Common myeloid progenitor, CD34-positive (primary cell): ENCODE results near the gene DCAF11.

Source experiments
- CTCF ChIA-PET: fragments of 350-600 bp; sonication (Branson Sonifier 250); formaldehyde crosslinking; loops from one replicate; lab custom pipeline; 2021; ENCODE audit warnings: antibody characterized with exemption; lab: Charles Lee
- POLR2A ChIA-PET: fragments of 350-600 bp; sonication (Branson Sonifier 250); formaldehyde crosslinking; loops from one replicate; lab custom pipeline; 2021; ENCODE audit warnings: antibody characterized with exemption; lab: Charles Lee
- DNase-seq, 3 donors: peaks; one replicate each; pipeline versions ENCODE4 v3.0.0 to v3.0.0-alpha.2; 2013
- H3K27ac ChIP-seq, 2 experiments: 1 replicate in 1 of 2; 2 replicates in 1 of 2; pipeline ENCODE4 v1.7.0; 2013; ENCODE audit warnings: inconsistent platforms in 2 of 2, low read length in 2 of 2, mild to moderate bottlenecking in 2 of 2, low read depth in 1 of 2, moderate library complexity in 1 of 2; ENCODE audit not compliant: severe bottlenecking in 2 of 2, insufficient read depth in 1 of 2, poor library complexity in 1 of 2
- H3K27me3 ChIP-seq, 5 experiments: replicated peaks in 2 of 5; 1 replicate in 3 of 5; 2 replicates in 2 of 5; pipeline versions ENCODE4 v1.6.1 to v1.7.0; 2013; ENCODE audit warnings: low read length in 4 of 5, mild to moderate bottlenecking in 2 of 5, moderate library complexity in 2 of 5, inconsistent platforms in 1 of 5; ENCODE audit not compliant: insufficient read depth in 5 of 5, control insufficient read depth in 4 of 5
- H3K36me3 ChIP-seq, 4 experiments: 1 replicate in 2 of 4; 2 replicates in 2 of 4; pipeline versions ENCODE4 v1.6.1 to v1.7.0; 2013; ENCODE audit warnings: low read length in 3 of 4, control low read depth in 1 of 4, mild to moderate bottlenecking in 1 of 4; ENCODE audit not compliant: control insufficient read depth in 4 of 4, insufficient read depth in 4 of 4
- H3K4me1 ChIP-seq, 4 experiments: 1 replicate in 3 of 4; 2 replicates in 1 of 4; pipeline versions ENCODE4 v1.6.1 to v1.7.1; 2013; ENCODE audit warnings: low read length in 3 of 4, mild to moderate bottlenecking in 3 of 4, control low read depth in 1 of 4, inconsistent platforms in 1 of 4, moderate library complexity in 1 of 4; ENCODE audit not compliant: control insufficient read depth in 4 of 4, insufficient read depth in 4 of 4; ENCODE audit errors: control extremely low read depth in 1 of 4
- H3K4me3 ChIP-seq, 7 experiments: 1 replicate in 4 of 7; 2 replicates in 3 of 7; pipeline versions ENCODE4 v1.5.1 to v1.7.0; 2013; ENCODE audit warnings: mild to moderate bottlenecking in 7 of 7, low read length in 6 of 7, moderate library complexity in 6 of 7, inconsistent platforms in 2 of 7, low read depth in 2 of 7, control low read depth in 1 of 7; ENCODE audit not compliant: insufficient read depth in 4 of 7, control insufficient read depth in 1 of 7; ENCODE audit errors: extremely low read depth in 1 of 7
- H3K9me3 ChIP-seq, 5 experiments: 1 replicate in 4 of 5; 2 replicates in 1 of 5; pipeline versions ENCODE4 v1.6.1 to v1.7.1; 2013; ENCODE audit warnings: low read length in 4 of 5, mild to moderate bottlenecking in 2 of 5, inconsistent platforms in 1 of 5, low read depth in 1 of 5, moderate library complexity in 1 of 5; ENCODE audit not compliant: control insufficient read depth in 4 of 5, insufficient read depth in 2 of 5; ENCODE audit errors: control extremely low read depth in 1 of 5
- WGBS: methylation state at CpG from one replicate; pipeline ENCODE4 v1.1.5; 2013; ENCODE audit not compliant: insufficient coverage; 5-methylcytosine and 5-hydroxymethylcytosine counted together

DCAF11 gene

DNA sequence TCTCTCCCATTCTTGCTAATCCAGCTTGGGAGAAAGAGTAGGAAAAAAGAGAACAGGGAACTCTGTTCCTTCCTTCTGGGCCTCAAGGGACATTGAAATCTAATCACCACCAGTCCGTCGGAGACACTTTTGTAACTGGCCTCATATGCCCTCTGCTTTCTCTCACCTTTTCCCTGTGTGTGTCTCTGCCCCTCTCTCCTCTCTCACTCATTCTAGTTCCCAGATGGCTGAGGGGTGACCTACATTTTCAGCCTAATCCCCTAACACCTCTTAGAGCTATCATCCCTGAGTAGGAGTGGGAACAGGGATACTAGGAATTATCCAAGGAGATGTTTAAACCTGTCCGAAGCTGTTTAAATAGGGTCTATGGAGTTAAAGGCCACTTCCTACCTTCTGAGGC is 29.4 kb upstream of the DCAF11 start:
- ChIA-PET CTCF (interaction anchor here (1.2 to 1.8 kb wide), 8 partner anchors 8 to 31 kb away, joined by 3 to 10 read pairs (median 4); partner anchors contain the start of gene PCK2), POLR2A (no interaction called here)
- WGBS = 100% methylated on average over 1 of the region's 3 CpGs

DNA sequence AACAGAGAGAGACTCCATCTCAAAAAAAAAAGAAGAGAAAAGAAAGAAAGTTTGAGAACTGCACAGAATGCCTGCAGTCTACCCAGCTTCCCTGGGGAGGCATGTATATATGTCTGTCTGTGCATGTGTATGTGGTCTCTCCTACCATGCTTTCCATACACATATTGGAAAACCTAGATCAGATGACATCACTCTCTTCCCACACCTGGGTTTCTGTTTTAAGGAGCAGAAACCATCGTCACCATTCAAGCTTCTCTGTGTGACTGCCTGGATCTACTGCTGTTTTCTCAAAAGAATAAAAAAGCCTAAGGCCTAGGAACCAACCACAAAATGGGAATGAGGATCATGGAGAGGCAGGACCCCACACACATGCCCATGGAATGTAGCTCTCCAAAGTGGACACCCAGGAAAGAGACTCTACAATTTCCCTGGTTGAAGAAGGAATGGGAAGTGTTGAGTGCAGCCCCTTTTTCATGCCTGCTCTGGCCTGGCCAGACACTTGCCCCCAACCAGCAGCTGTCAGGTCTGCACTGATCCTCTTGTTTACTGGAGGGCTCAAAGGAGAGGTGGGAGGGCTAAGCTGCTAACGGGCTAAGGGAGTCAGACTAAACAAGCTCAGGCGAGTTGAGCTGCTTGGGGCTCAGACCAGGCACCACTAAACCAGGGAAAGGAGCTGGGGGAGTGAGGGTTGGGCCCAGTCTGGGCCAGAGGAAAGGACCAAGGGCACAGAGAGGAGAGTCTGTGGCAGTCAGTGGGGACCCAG is 28.2 kb upstream of the DCAF11 start:
- 89% methylated on average over 3 of the region's 3 CpGs for WGBS
- Histone ChIP-seq H3K27ac (no peak overlapping the region), H3K36me3 (no peaks in the 10 kb centered on the region), H3K4me1 (peaks cover 0 to 9% (median 7%) of the 10 kb centered on the region in 4 experiments), H3K27me3 (peaks cover 0 to 12% (median 7%) of the 10 kb centered on the region in 5 experiments), H3K9me3 (no peaks in the 10 kb centered on the region), H3K4me3 (no peak overlapping the region)
- POLR2A ChIA-PET = interaction anchor here (0.7 kb wide), 1 partner anchor 12 kb away, joined by 5 read pairs; no protein-coding TSS in a partner anchor
- no peak for DNase-seq
- CTCF ChIA-PET = interaction anchor here (1.0 to 1.8 kb wide), 5 partner anchors 17 to 43 kb away, joined by 3 to 7 read pairs (median 3); no protein-coding TSS in a partner anchor

More for the DNA sequence above, 29.4 kb upstream of the DCAF11 start:
- no peaks in the 10 kb centered on the region for H3K36me3 ChIP-seq
- H3K27ac ChIP-seq = no peak overlapping the region
- no peak for DNase-seq
- H3K27me3 ChIP-seq = peaks cover 0 to 12% (median 7%) of the 10 kb centered on the region in 5 experiments
- H3K4me3 ChIP-seq = no peak overlapping the region
- H3K4me1 ChIP-seq = peaks cover 7 to 17% (median 17%) of the 10 kb centered on the region in 4 experiments
- H3K9me3 ChIP-seq = no peaks in the 10 kb centered on the region

GRCh38 chr14:24087004-24087403 is 27.6 kb upstream of the DCAF11 start:
- DNase-seq = no peak
- Histone ChIP-seq H3K4me1 (peaks cover 0 to 4% (median 2%) of the 10 kb centered on the region in 4 experiments), H3K27ac (no peak overlapping the region), H3K9me3 (no peaks in the 10 kb centered on the region), H3K27me3 (peaks cover 0 to 9% (median 3%) of the 10 kb centered on the region in 5 experiments), H3K4me3 (no peak overlapping the region), H3K36me3 (no peaks in the 10 kb centered on the region)
- CTCF ChIA-PET = interaction anchor here (1.0 to 1.6 kb wide), 3 partner anchors 26 to 44 kb away, joined by 3 to 7 read pairs (median 3); no protein-coding TSS in a partner anchor
- POLR2A ChIA-PET = no interaction called here
- WGBS = no CpG with 5 or more reads among the region's 1 CpG

DNA sequence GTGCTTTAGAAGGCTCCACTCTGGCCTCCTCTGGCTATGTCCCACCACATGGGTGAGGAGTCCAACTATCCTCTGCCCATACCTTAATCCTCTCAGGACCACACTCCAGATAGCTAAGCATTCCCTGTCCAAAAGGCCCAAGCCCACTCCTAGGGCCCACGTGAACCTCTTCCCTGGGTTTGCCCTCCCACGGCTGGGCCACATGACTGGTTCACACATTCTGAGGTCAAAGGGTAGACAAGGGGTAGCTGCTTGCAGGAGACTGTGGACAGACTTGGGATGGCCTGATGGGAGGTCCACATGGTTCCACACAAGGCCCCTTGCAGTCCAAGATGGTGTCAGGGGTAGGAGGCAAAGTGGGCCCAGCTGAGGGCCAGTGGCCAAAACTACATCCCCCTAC is 26.5 kb upstream of the DCAF11 start:
- 80% methylated on average over 2 of the region's 2 CpGs for whole genome bisulfite sequencing
- CTCF ChIA-PET = interaction anchor here (0.5 to 8.7 kb wide), 8 partner anchors 8 to 53 kb away, joined by 3 to 178 read pairs (median 4); partner anchors contain the start of gene CARMIL3
- H3K9me3 ChIP-seq = no peaks in the 10 kb centered on the region
- H3K4me3 ChIP-seq = no peak overlapping the region
- POLR2A ChIA-PET = no interaction called here
- H3K27me3 ChIP-seq = no peaks in the 10 kb centered on the region
- H3K36me3 ChIP-seq = no peaks in the 10 kb centered on the region
- H3K27ac ChIP-seq = no peak overlapping the region
- H3K4me1 ChIP-seq = peaks cover 0 to 14% (median 7%) of the 10 kb centered on the region in 4 experiments
- no peak for DNase-seq

DNA sequence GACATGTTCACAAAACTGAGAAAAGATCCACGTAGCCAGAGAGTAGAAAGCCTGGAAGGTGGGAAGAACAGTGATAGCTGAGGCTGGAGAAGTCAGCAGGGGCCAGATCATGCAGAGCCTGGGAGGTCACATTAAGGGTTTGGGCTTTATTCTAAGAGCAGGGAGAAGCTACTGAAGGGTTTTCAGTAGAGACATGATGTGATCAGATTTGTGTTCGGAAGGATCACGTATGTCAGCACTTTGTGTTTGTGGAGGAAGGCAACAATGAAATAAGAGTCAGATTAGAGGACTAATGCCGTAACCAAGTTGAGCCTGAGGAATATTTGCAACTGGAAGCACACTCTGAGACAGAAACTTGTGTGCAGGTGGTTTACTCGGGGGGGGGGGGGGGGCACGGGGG is 24.7 kb upstream of the DCAF11 start:
- ChIA-PET POLR2A (interaction anchor here (0.7 to 1.1 kb wide), 2 partner anchors 29 to 210 kb away, joined by 3 read pairs; no protein-coding TSS in a partner anchor), CTCF (interaction anchor here (0.8 to 8.7 kb wide), 18 partner anchors 9 to 301 kb away, joined by 3 to 178 read pairs (median 7); partner anchors contain the start of genes CARMIL3, DCAF11 and NRL)
- WGBS = 96% methylated on average over 4 of the region's 6 CpGs
- Histone ChIP-seq H3K9me3 (no peaks in the 10 kb centered on the region), H3K36me3 (no peaks in the 10 kb centered on the region), H3K27me3 (no peaks in the 10 kb centered on the region), H3K4me1 (peaks cover 0 to 25% (median 20%) of the 10 kb centered on the region in 4 experiments), H3K4me3 (no peak overlapping the region), H3K27ac (no peak overlapping the region)
- DNase-seq = no peak

DNA sequence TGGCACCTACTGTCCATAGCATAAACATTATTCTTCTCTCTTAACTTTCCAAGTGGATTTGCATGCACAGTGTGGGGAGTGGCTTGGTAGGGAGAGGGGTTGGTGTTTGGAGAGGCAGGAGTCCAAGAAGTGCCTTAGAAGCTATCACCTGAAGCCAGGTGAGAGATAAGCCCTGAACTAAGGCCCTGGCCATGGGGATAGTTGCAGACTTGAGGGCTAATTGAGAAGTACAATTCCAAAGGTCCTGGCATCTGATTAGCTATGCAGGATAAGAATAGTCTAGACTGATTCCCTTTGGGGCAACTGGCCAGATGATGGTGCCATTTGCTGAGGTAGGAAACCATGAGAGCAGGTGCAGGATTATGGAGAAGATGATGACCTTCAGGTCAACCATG is 22.5 kb upstream of the DCAF11 start:
- H3K27me3 ChIP-seq = no peaks in the 10 kb centered on the region
- CTCF ChIA-PET = interaction anchor here (1.0 to 8.7 kb wide), 11 partner anchors 10 to 215 kb away, joined by 3 to 178 read pairs (median 6); partner anchors contain the start of genes CARMIL3, CIDEB, CPNE6 and PSME1
- no peak for DNase-seq
- no peak overlapping the region for H3K27ac ChIP-seq
- no peaks in the 10 kb centered on the region for H3K9me3 ChIP-seq
- POLR2A ChIA-PET = interaction anchor here (0.9 kb wide), 1 partner anchor 22 kb away, joined by 3 read pairs; the partner anchor contains the start of genes DCAF11 and NRL
- peaks cover 0 to 37% (median 29%) of the 10 kb centered on the region in 4 experiments for H3K4me1 ChIP-seq
- no peak overlapping the region for H3K4me3 ChIP-seq
- H3K36me3 ChIP-seq = peaks cover 0 to 4% (median 0%) of the 10 kb centered on the region in 4 experiments
